Mesendoderm (in vitro differentiated cells): ENCODE measurements around the gene EMCN.
A peak's percentile ranks its signal among the peaks of the same experiment; 100 is the strongest.

Experiments
- DNase-seq: peaks from one replicate; pipeline ENCODE4 v3.0.0; 2013
- H2AK5ac ChIP-seq: 2 replicates; pipeline ENCODE4 v1.6.1; 2013; ENCODE audit warnings: low read length, inconsistent platforms
- H2BK120ac ChIP-seq: 2 replicates; pipeline ENCODE4 v1.6.1; 2013; ENCODE audit warnings: low read depth, mild to moderate bottlenecking, low read length, moderate library complexity, mixed read lengths
- H2BK15ac ChIP-seq: replicated peaks from 2 replicates; pipeline ENCODE4 v1.6.1; 2013; ENCODE audit warnings: low read depth, mild to moderate bottlenecking, moderate library complexity
- H2BK5ac ChIP-seq: 2 replicates; pipeline ENCODE4 v1.6.1; 2013; ENCODE audit warnings: low read length, inconsistent platforms
- H3K18ac ChIP-seq: 2 replicates; pipeline ENCODE4 v1.6.1; 2013; ENCODE audit warnings: mild to moderate bottlenecking, low read length, mixed read lengths
- H3K23ac ChIP-seq: one replicate; pipeline ENCODE4 v1.6.1; 2013; ENCODE audit warnings: low read length
- H3K27ac ChIP-seq: 2 replicates; pipeline ENCODE4 v1.5.1; 2013; ENCODE audit warnings: low read depth, mild to moderate bottlenecking, inconsistent platforms, low read length, moderate library complexity
- H3K27me3 ChIP-seq: 2 replicates; pipeline ENCODE4 v1.6.1; 2013; ENCODE audit warnings: low read length, control low read depth, mild to moderate bottlenecking, inconsistent platforms; ENCODE audit not compliant: insufficient read depth, poor library complexity
- H3K36me3 ChIP-seq: 2 replicates; pipeline ENCODE4 v1.6.1; 2013; ENCODE audit warnings: low read length, inconsistent platforms; ENCODE audit not compliant: control insufficient read depth, insufficient read depth
- H3K4ac ChIP-seq: one replicate; pipeline ENCODE4 v1.6.1; 2013; ENCODE audit warnings: low read depth, mild to moderate bottlenecking, low read length, moderate library complexity
- H3K4me1 ChIP-seq: 2 replicates; pipeline ENCODE4 v1.6.1; 2013; ENCODE audit warnings: low read depth, low read length, inconsistent platforms; ENCODE audit not compliant: control insufficient read depth
- H3K4me2 ChIP-seq: 2 replicates; pipeline ENCODE4 v1.6.1; 2013; ENCODE audit warnings: low read length
- H3K4me3 ChIP-seq: 2 replicates; pipeline ENCODE4 v1.5.1; 2013; ENCODE audit warnings: mild to moderate bottlenecking, low read length
- H3K56ac ChIP-seq: one replicate; pipeline ENCODE4 v1.6.1; 2013; ENCODE audit warnings: low read length
- H3K79me1 ChIP-seq: 2 replicates; pipeline ENCODE4 v1.6.1; 2013; ENCODE audit warnings: low read length, inconsistent platforms
- H3K79me2 ChIP-seq: 2 replicates; pipeline ENCODE4 v1.6.1; 2013; ENCODE audit warnings: mild to moderate bottlenecking, low read length; ENCODE audit not compliant: control insufficient read depth, insufficient read depth
- H3K9ac ChIP-seq: 2 replicates; pipeline ENCODE4 v1.6.1; 2013; ENCODE audit warnings: low read length, inconsistent platforms
- H4K5ac ChIP-seq: one replicate; pipeline ENCODE4 v1.6.1; 2013; ENCODE audit warnings: low read length
- H4K8ac ChIP-seq: one replicate; pipeline ENCODE4 v1.6.1; 2013; ENCODE audit warnings: low read depth, mild to moderate bottlenecking, control low read depth, low read length, moderate library complexity
- WGBS: extraction: QIAGEN DNeasy Blood & Tissue Kit; methylation state at CpG from one replicate; pipeline ENCODE4 v1.1.7; 2013; ENCODE audit warnings: low lambda C conversion rate, missing lambda C conversion rate; ENCODE audit not compliant: insufficient coverage; ENCODE audit errors: extremely low coverage; 5-methylcytosine and 5-hydroxymethylcytosine counted together

EMCN gene

DNA sequence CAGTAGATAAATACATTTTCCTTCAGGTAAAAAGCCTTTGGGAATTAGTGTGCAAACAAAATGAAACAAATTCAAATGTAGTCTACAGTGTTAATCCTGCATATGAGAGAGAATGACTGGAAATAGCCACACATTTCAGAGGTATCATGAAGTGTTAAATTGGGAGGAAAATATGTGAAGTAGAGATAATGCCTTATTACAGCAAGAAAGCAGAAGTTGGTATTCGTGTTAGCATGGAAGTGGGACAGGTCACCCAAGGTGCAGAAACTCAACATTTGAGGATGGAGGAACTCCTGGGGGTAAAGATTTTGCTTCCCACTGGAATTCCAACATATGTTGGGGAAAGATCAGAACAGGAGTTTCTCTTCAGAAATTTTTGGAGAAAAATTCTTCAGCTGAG is 51.3 kb downstream of the EMCN start:
- Histone ChIP-seq H3K36me3 (no peaks in the 10 kb centered on the region), H2BK120ac (no peak overlapping the region), H3K4ac (no peak overlapping the region), H2BK5ac (no peak overlapping the region), H3K79me2 (no peaks in the 10 kb centered on the region), H3K18ac (no peak overlapping the region), H3K27me3 (no peaks in the 10 kb centered on the region), H2AK5ac (no peak overlapping the region), H4K5ac (no peak overlapping the region), H3K4me1 (no peaks in the 10 kb centered on the region), H3K9ac (no peak overlapping the region), H3K56ac (no peak overlapping the region), H3K4me3 (no peak overlapping the region), H3K79me1 (no peaks in the 10 kb centered on the region), H4K8ac (no peak overlapping the region), H2BK15ac (no peak overlapping the region), H3K4me2 (no peak overlapping the region), H3K23ac (no peak overlapping the region), H3K27ac (no peak overlapping the region)
- WGBS, result no CpG with 5 or more reads among the region's 1 CpG
- DNase-seq, result no peak

DNA sequence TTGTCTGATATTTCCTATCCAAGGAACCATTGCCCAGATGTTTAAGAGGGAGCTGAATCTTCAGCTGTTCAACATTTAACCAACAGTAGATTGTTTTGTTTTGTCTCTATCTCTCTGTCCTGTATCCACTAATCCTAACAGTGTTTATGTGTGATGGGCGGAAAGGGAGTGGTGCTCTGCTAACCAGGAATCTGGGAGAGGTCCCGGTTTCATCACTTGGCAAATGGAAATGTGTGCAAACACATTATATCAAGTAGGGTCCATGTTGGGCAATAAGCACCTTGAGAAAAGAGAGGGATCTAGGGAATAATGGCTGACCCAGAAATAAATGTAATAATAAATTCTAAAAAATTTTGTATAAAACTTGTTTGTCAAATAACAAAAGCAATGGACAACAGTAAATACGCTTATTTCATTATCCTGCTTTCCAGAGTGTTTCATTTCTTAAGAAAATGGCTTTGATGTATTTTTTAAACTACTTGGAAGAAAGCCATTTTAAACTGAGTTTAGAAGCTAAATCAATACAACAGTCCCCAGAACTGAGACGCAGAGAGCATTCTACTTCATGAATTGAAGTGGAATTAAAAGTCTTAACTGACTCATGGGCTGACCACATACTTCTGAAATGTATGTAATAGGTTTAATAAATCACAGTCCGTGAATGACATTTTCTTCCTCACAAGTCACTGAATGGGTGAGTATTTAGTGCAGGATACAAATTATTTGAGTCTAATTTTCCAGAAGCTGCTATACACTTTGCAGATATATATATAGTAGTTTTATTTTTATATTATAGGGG is 55.8 kb downstream of the EMCN start:
- Histone ChIP-seq H3K36me3 (no peaks in the 10 kb centered on the region), H2BK15ac (no peak overlapping the region)

DNA sequence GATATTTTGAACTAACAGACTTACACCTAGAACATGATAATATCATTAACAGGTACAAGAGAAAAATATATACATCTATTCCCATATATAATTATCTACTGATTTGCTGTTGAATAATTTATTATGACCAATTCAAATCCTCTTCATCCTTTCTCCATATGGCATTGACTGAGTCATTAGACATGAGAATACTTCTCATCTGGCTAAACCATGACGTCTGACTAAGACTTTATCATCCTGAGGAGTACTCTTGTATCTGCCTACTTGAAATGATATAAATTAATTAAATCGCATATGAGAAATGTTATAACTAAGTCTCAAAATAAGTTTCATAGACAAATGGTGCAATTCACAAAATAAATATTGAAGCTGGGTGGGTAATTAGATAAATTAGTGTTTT is 67.4 kb downstream of the EMCN start:
- H3K4me2 ChIP-seq, result no peak overlapping the region
- H3K56ac ChIP-seq, result no peak overlapping the region
- no peak overlapping the region for H4K8ac ChIP-seq
- no peak overlapping the region for H2BK15ac ChIP-seq
- H3K79me2 ChIP-seq, result no peaks in the 10 kb centered on the region
- H3K9ac ChIP-seq, result no peak overlapping the region
- H3K23ac ChIP-seq, result no peak overlapping the region
- H3K36me3 ChIP-seq, result no peaks in the 10 kb centered on the region
- H4K5ac ChIP-seq, result no peak overlapping the region
- no peak overlapping the region for H3K27ac ChIP-seq
- no peak overlapping the region for H2BK120ac ChIP-seq
- H3K79me1 ChIP-seq, result no peaks in the 10 kb centered on the region
- WGBS, result no CpG with 5 or more reads among the region's 2 CpGs
- no peaks in the 10 kb centered on the region for H3K4me1 ChIP-seq
- H3K27me3 ChIP-seq, result no peaks in the 10 kb centered on the region
- no peak for DNase-seq
- no peak overlapping the region for H2AK5ac ChIP-seq
- no peak overlapping the region for H3K18ac ChIP-seq
- H2BK5ac ChIP-seq, result no peak overlapping the region
- no peak overlapping the region for H3K4ac ChIP-seq
- no peak overlapping the region for H3K4me3 ChIP-seq

More for the DNA sequence above, 55.8 kb downstream of the EMCN start:
- Histone ChIP-seq H3K4me1 (no peaks in the 10 kb centered on the region), H3K27me3 (no peaks in the 10 kb centered on the region), H3K56ac (no peak overlapping the region), H4K8ac (no peak overlapping the region), H3K27ac (no peak overlapping the region), H3K79me1 (no peaks in the 10 kb centered on the region), H3K4ac (no peak overlapping the region), H3K9ac (no peak overlapping the region), H3K23ac (no peak overlapping the region), H4K5ac (no peak overlapping the region), H2BK120ac (no peak overlapping the region), H2BK5ac (no peak overlapping the region), H3K4me3 (no peak overlapping the region), H2AK5ac (no peak overlapping the region), H3K4me2 (no peak overlapping the region), H3K79me2 (no peaks in the 10 kb centered on the region), H3K18ac (no peak overlapping the region)
- no CpG with 5 or more reads among the region's 5 CpGs for WGBS
- DNase-seq, result no peak

DNA sequence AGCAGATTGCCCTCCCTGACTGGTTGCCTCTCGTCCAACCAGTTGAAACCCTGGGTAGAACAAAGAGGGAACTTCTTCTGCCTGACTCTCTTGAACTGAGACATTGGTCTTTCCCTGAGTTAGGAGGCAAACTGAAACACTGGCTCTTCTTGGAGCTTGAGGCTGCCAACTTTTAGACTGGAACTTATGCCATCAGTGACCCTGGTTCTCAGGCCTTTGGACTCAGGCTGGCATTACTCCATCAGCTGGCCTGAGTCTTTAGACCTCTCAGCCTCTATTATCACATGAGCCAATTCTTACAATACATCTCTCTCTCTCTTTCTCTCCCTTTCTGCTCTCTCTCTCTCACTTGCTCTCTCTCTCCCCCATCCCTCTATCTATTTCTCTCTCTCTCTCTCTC is 86.4 kb downstream of the EMCN start:
- Histone ChIP-seq H2BK120ac (no peak overlapping the region), H3K27ac (no peak overlapping the region), H3K4me3 (no peak overlapping the region), H3K4me2 (no peak overlapping the region), H3K56ac (no peak overlapping the region), H2AK5ac (no peak overlapping the region), H3K4me1 (no peaks in the 10 kb centered on the region), H3K79me2 (no peaks in the 10 kb centered on the region), H2BK5ac (no peak overlapping the region), H3K36me3 (no peaks in the 10 kb centered on the region), H2BK15ac (no peak overlapping the region), H4K8ac (no peak overlapping the region), H3K4ac (no peak overlapping the region), H3K79me1 (no peaks in the 10 kb centered on the region), H3K23ac (no peak overlapping the region), H3K9ac (no peak overlapping the region), H4K5ac (no peak overlapping the region), H3K27me3 (no peaks in the 10 kb centered on the region), H3K18ac (no peak overlapping the region)
- no CpG with 5 or more reads among the region's 1 CpG for WGBS
- DNase-seq, result no peak

DNA sequence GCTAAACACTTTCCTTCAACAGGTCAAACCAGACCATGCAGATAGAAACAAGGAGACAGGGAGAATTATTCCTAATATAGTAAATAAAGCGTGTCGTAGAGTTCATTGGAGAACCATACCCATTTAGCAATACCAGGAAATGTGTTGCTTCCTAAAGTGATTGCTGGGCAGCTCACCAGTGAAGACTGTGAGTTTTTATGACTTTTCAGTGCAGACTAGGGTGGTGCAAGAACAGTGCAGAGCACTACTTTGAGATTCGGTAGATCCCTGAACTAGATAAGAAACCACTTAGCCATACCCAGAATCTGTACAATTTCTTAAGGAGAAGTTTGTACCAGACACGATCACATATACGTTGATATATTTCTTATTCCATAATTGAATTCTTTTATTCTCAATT is 87.4 kb downstream of the EMCN start:
- no peak overlapping the region for H2BK5ac ChIP-seq
- no peaks in the 10 kb centered on the region for H3K79me1 ChIP-seq
- H3K56ac ChIP-seq, result no peak overlapping the region
- WGBS, result 100% methylated on average over 2 of the region's 5 CpGs
- H3K4me1 ChIP-seq, result no peaks in the 10 kb centered on the region
- no peak overlapping the region for H3K9ac ChIP-seq
- H3K4ac ChIP-seq, result no peak overlapping the region
- H4K5ac ChIP-seq, result no peak overlapping the region
- H3K4me3 ChIP-seq, result no peak overlapping the region
- DNase-seq, result no peak
- peak overlapping the region; percentile 28 for H4K8ac ChIP-seq
- no peaks in the 10 kb centered on the region for H3K36me3 ChIP-seq
- H3K27me3 ChIP-seq, result no peaks in the 10 kb centered on the region
- no peak overlapping the region for H2BK120ac ChIP-seq
- H3K4me2 ChIP-seq, result no peak overlapping the region
- no peaks in the 10 kb centered on the region for H3K79me2 ChIP-seq
- H3K23ac ChIP-seq, result no peak overlapping the region
- no peak overlapping the region for H2BK15ac ChIP-seq
- no peak overlapping the region for H2AK5ac ChIP-seq
- H3K27ac ChIP-seq, result no peak overlapping the region
- H3K18ac ChIP-seq, result no peak overlapping the region

DNA sequence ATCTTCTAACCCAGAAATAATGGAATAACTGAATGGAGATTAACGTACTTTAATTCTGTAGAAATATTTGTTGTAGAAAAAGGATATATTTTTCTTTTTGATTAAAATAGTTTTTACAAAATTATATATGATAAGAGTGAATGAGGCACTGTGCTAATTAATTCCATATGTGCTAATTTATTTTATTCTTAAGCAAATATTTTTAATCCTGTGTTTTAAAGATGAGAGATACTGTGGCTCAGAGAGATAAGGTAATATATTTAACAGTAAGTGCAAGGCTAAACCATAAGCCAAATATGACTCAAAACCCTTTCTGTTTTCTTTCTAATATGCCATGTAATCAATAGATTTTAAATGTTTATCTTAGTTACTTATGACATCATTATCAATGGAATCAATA is 88.2 kb downstream of the EMCN start:
- no peak overlapping the region for H3K56ac ChIP-seq
- DNase-seq, result no peak
- no peak overlapping the region for H3K4me3 ChIP-seq
- H3K23ac ChIP-seq, result no peak overlapping the region
- H2BK5ac ChIP-seq, result no peak overlapping the region
- no peak overlapping the region for H2AK5ac ChIP-seq
- no peak overlapping the region for H3K4ac ChIP-seq
- H3K79me1 ChIP-seq, result no peaks in the 10 kb centered on the region
- H3K9ac ChIP-seq, result no peak overlapping the region
- H4K5ac ChIP-seq, result no peak overlapping the region
- WGBS, result 100% methylated on average over 1 of the region's 1 CpG
- H4K8ac ChIP-seq, result no peak overlapping the region
- H2BK120ac ChIP-seq, result no peak overlapping the region
- no peaks in the 10 kb centered on the region for H3K27me3 ChIP-seq
- no peaks in the 10 kb centered on the region for H3K79me2 ChIP-seq
- H3K4me1 ChIP-seq, result no peaks in the 10 kb centered on the region
- no peak overlapping the region for H2BK15ac ChIP-seq
- H3K36me3 ChIP-seq, result no peaks in the 10 kb centered on the region
- no peak overlapping the region for H3K18ac ChIP-seq
- no peak overlapping the region for H3K4me2 ChIP-seq
- H3K27ac ChIP-seq, result no peak overlapping the region
